NCI-H1436 treated with DMSO at 0.1 percent for 48 hours (cell line): ENCODE data around the gene NPC1L1.

Experiments used
- DNase-seq: peaks from one replicate; lab custom pipeline; 2025; lab: John Stamatoyannopoulos, UW

NPC1L1 gene

DNA sequence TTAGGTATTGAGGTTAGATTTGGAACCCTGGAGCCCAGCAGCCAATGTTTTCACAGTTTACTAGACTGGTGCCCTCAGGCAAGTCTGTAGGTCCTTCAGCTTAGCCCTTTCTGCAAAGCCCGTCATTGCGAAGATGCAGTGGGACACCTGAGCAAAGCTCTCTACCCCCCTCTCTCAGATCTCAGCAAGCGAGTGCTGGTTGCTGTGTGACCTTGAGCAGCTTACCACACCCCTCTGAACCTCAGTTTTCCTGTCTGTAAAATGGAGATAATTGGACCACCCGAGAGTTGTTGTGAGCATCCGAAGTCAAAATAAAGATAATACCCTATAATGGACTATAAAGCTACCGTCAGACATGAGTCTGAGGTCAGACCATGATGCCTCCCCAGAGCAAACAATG is 3.7 kb downstream of the NPC1L1 start:
- DNase-seq = no peak

DNA sequence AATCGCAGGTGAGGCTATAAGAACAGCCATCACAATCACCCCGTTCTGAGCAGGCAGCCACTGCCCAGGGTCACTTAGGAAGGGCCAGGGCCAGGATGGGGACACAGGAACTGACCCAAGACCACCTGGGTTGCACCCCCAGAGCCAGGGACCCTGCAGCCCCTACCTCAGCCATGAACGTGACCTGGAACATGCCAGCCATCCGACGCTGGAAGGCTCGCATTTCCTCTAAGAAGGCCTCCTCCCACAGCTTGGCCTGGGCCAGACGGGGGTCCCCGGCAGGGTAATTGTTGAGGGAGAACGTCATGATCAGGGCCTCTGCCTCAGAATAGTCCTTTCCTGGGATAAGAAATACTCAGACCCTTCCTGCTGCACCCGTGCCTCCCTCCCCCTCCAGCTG is 5.0 kb downstream of the NPC1L1 start:
- DNase-seq = no peak

DNA sequence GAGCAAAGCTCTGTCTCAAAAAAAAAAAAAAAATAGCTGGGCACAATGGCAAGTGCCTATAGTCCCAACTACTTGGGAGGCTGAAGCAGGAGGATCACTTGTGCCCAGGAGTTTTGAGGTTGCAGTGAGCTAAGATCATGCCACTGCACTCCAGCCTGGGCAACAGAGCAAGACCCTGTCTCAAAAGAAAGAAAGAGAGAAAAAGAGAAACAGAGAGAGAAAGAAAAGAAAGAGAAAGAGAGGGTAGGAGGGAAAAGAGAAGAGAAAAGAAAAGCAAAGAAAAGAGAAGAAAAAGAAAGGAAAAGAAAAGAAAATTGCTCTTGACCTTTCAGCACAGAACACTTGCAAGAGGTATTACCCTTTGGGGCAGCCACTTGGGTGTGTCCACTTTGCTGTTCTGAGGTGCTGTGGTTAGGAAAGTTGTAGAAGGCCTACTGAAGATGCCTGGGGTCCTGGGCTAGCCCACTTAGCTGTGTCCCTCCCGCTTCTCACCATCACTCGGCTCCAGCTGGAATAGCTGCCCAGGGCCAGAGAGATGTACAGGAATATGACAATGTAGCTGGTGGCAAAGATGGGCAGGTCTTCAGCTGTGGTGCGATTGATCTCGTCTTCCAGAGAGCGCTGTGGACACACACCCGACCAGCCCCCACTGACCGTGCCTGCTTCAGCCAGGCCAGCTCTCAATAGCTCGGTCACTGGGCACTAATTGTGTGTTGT is 5.6 kb downstream of the NPC1L1 start:
- no peak for DNase-seq

DNA sequence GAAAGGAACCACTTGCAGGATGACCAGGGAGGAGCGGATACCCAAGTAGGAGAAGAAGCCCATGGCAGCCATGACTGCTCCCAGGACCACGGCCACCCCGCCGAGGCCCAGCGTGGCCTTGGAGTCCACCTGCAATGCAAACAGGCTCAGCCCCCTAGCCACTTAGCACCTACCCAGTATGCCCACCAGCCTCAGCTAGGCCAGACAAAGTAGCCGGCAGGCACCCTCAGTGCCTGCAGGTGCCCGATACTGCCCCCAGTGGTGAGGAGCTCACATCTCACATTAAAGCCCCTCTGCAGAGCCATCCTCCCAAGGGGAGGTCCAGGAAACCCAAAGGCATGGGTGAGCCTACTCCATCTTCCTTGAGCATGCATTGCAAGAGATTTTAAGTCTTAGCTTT is 6.6 kb downstream of the NPC1L1 start:
- DNase-seq = no peak

DNA sequence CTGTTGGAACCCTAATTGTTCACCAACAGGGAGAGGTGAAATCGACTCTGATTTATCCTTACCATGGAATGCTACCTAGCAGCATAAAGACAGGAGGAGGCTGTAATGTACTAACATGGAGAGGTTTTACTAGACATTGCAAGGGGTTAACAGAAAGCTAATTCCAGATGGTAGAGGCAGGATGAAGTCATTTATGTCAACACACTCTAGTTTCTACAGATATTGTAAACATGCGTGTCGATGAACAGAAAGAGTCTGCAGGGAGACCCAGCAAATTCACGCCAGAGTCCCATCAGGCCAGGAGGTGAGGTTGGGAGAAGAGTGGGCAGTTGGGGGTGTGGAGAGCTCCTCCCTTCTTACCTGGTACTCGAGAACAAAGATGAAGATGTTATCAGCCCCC is 7.0 kb downstream of the NPC1L1 start:
- no peak for DNase-seq

DNA sequence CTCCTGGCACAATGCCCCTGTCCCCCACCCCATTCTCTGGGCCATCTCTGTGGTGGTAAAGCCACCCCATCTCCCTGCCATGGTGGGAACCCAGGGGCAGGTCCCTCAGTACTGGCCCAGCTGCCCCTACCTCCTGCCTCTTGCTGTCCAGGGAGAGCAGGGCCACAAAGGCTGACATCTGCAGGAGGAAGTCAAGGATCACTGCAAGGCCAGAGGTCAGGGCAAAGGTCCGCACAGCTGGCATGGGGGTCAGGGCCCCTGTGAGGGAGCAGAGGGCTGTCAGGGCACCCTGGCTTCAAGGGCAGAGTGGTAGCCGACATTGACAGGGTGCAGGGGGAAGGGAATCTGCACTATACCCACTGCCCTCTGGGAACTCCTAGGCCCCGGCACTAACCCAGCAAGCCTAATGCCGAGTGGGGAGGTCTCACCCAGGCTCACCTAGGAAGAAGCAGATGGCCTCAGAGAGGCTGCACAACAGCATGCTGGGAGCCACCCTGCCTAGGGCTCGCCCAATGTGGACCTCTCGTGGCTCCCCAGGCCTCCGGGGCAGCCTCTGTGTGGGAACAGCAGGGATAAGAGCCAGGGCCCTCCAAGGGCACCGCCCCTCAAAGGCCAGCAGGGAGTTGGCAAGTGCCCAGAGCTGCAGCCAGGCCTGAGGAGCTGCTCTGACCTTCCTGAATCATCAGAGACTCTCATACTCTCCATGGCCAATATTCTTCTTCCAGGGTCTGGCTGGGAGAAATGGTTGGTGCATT is 7.7 kb downstream of the NPC1L1 start:
- DNase-seq = no peak

GRCh38 chr7:44531421-44532380 is 9.4 kb downstream of the NPC1L1 start:
- no peak for DNase-seq

- no peak for DNase-seq
Measured at GRCh38 chr7:44530990-44531389, 10.1 kb downstream of the NPC1L1 start.

DNA sequence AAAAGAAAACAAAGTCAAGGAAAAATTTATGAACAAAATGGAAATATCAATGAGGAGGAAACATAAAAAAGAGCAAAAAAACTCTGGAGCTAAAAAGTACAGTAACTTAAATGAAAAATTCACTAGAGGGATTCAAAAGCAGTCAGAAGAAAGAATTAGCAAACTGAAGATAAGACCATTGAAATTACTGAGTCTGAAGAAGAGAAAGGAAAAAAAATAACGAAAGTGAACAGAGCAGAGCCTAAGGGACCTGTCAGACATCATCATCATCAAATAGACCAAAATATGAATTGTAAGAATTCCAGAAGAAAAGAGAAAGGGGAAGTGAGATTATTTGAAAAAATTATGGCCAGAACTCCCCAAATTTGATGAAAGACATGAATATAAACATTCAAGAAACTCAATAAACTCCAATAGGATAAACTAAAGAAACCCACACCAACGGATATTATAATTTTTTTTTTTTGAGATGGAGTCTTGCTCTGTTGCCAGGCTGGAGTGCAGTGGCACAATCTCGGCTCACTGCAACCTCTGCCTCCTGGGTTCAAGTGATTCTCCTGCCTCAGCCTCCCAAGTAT is 16.2 kb downstream of the NPC1L1 start:
- no peak for DNase-seq

- DNase-seq = no peak
Measured at GRCh38 chr7:44522315-44522714, 18.8 kb downstream of the NPC1L1 start.

DNA sequence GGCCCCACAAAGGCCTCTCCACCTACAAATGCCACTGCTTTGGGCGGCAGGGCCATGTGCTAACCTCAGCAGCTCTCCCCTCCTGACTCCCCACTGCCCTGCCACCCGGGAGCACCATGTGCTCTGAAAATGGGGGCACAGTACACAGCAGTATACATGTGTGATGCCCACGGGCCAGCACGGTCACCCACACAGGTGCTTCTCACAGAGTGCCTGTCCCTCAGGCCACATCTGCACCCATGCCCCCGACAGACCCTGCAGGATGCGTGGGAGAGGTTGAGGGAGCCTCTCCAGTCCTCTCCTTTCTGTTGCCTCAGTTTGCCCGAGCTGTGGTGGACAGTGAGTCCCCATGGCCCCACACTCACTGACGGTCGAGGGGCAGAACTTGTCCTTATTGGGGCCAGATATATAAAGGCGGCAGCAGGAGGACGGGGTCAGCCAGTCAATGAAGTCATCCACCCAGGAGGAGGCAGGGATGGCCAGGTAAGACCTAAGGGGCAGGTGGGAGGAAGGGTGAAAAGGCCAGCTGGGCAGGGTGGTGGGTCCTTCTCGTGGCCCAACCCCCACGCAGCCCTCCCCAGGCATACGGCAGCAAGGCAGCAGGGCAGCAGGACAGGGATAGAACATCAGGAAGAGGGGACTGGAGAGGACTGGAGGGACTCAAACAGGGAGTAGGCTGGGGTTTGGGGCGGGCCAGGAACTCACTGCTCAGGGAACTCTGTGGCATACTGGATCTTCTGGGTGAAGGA is 19.6 kb downstream of the NPC1L1 start:
- no peak for DNase-seq

- no peak for DNase-seq
Measured at GRCh38 chr7:44520574-44520973, 20.6 kb downstream of the NPC1L1 start.

DNA sequence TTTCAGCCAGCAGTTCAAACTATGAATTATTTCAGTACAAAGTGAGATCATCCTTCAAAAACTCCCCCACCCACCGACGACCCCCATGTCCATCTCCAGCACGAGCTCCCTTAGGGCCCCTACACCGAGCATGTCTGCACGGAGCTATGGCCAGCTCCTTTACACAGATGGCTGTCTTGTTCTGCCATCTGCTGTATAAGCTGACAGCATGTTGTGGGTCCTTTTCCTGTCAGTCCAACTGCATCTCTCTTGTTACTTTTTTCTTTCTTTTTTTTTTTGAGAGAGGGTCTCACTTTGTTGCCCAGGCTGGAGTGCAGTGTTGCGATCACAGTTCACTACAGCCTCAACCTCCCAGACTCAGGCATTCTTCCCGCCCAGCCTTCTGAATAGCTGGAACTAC is 21.6 kb downstream of the NPC1L1 start:
- no peak for DNase-seq

DNA sequence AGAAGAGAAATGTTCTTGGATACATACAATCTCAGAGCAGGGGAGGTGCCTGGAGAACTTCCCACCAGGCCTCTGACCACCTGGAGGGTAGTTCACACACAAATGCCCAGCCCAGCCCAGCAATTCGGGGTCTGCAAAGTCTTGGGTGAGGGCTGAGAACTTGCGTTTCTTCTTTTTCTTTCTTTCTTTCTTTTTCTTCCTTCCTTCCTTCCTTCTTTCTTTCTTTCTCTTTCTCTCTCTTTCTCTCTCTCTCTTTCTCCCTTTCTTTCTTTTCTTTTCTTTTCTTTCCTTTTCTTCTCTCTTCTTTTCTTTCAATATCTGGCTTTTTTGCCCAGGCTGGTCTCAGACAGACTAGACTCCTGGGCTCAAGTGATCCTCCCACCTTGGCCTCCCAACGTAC is 22.4 kb downstream of the NPC1L1 start:
- DNase-seq = no peak

GRCh38 chr7:44517175-44517574 is 24.0 kb downstream of the NPC1L1 start:
- no peak for DNase-seq

DNA sequence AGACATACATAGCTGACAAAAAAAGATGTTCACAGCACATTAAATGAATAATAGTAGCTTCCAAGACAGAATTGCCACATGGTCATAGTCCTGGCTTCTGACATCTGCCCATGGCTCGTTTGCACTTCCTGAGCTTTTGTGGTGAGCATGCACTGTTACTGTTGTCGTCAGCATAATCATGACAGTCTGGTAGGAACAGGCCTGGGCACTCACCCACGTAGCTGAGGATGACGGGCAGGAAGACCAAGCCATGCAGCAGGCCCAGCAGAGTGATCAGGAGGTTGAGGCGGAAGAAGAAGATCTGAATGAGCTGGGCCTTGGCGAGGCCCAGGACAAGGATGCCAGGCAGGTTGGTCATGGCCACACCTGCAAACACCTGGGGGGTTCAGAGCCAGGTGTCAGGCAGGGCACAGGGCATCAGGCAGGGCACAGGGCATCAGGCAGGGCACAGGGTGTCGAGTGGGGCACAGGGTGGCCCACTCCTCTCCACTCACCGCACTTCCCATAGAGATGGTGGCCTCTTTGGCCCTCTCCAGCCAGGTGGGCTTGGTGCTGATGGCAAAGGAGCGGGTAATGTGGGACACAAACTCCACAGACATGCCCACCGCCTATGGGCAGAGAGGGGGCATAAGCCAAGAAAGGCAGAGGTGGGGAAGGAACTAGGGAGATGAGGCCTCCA is 25.4 kb downstream of the NPC1L1 start:
- no peak for DNase-seq

- no peak for DNase-seq
Measured at GRCh38 chr7:44512736-44513135, 28.4 kb downstream of the NPC1L1 start.

GRCh38 chr7:44511863-44512468 is 29.2 kb downstream of the NPC1L1 start:
- DNase-seq = no peak

- no peak for DNase-seq
Measured at GRCh38 chr7:44511236-44511635, 29.9 kb downstream of the NPC1L1 start.

DNA sequence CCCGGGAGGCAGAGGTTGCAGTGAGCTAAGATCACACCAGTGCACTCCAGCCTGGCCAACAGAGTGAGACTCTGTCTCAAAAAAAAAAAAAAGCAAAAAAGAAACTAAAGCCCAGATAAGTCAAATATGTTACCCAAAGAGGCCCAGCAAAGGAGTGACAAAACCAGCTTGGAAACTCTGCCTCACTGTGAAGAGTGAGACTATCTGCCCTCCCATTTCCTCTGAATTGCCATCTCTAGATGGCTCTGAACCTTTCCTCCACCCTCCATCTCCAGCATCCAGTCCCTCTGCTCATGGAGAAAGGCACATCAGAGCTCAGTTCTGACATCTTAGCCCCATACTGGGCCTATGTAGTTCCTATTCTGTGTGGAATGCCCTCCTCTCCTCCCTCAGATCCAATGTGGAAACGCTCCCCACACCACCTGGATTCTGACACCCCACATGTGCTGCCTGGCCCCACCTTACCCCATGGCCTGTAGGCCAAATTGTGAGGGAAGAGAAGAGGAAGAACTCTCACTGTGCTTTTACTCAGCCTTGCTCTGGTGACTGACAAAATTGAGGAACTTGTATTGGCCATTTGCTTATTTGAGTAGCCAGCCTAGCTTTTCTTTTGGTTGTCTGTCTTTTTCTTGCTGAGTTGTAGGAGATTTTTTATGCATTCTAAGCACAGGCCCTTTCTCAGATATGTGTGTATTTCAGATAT is 32.7 kb downstream of the NPC1L1 start:
- no peak for DNase-seq
